Duodenal mucosa (tissue), 2 donors: ENCODE data around the gene TMEM41B.
"Not testable (repeated sequence)": the region's sequence is repeated elsewhere in the genome, so short reads cannot be mapped to it uniquely, and the experiment has no call there.

Experiments
- H3K27ac ChIP-seq: one replicate; pipeline ENCODE4 v1.7.0; 2013; ENCODE audit warnings: low read depth, low read length
- H3K27me3 ChIP-seq, 2 donors: one replicate each; pipeline ENCODE4 v1.7.0; 2013; ENCODE audit warnings: low read length in 2 of 2, control low read depth in 1 of 2; ENCODE audit not compliant: insufficient read depth in 2 of 2, control insufficient read depth in 1 of 2
- H3K36me3 ChIP-seq, 2 donors: one replicate each; pipeline ENCODE4 v1.7.0; 2013; ENCODE audit warnings: low read length in 2 of 2, control low read depth in 1 of 2; ENCODE audit not compliant: insufficient read depth in 2 of 2, control insufficient read depth in 1 of 2
- H3K4me1 ChIP-seq, 2 donors: one replicate each; pipeline ENCODE4 v1.7.0; 2013; ENCODE audit warnings: low read length in 2 of 2, control low read depth in 1 of 2; ENCODE audit not compliant: insufficient read depth in 2 of 2, control insufficient read depth in 1 of 2
- H3K4me3 ChIP-seq, 2 donors: one replicate each; pipeline ENCODE4 v1.7.0; 2013; ENCODE audit warnings: low read length in 2 of 2, low read depth in 1 of 2
- H3K9ac ChIP-seq, 2 donors: one replicate each; pipeline ENCODE4 v1.7.0; 2013; ENCODE audit warnings: low read length in 2 of 2, low read depth in 1 of 2
- H3K9me3 ChIP-seq, 2 donors: one replicate each; pipeline ENCODE4 v1.7.0; 2013; ENCODE audit warnings: low read length in 2 of 2, control low read depth in 1 of 2; ENCODE audit not compliant: control insufficient read depth in 1 of 2

TMEM41B gene

GRCh38 chr11:9332655-9333054, 18.3 kb upstream of the TMEM41B start:
- Histone ChIP-seq H3K36me3 (no peaks in the 10 kb centered on the region), H3K4me3 (no peak overlapping the region), H3K9ac (no peak overlapping the region), H3K4me1 (no peaks in the 10 kb centered on the region), H3K27me3 (no peaks in the 10 kb centered on the region), H3K27ac (no peak overlapping the region), H3K9me3 (no peaks in the 10 kb centered on the region)

GRCh38 chr11:9330387-9331384, 16.3 kb upstream of the TMEM41B start:
- Histone ChIP-seq H3K27ac (no peak overlapping the region), H3K36me3 (no peaks in the 10 kb centered on the region), H3K4me3 (no peak overlapping the region), H3K9ac (no peak overlapping the region), H3K9me3 (no peaks in the 10 kb centered on the region), H3K27me3 (no peaks in the 10 kb centered on the region), H3K4me1 (no peaks in the 10 kb centered on the region)

- no peak overlapping the region for H3K4me3 ChIP-seq
- H3K9ac ChIP-seq: no peak overlapping the region
- no peaks in the 10 kb centered on the region for H3K27me3 ChIP-seq
- no peak overlapping the region for H3K27ac ChIP-seq
- H3K36me3 ChIP-seq: no peaks in the 10 kb centered on the region
- H3K9me3 ChIP-seq: no peaks in the 10 kb centered on the region
- H3K4me1 ChIP-seq: peaks cover 3 to 12% of the 10 kb centered on the region in 2 donors
Measured at GRCh38 chr11:9320047-9320446, 5.7 kb upstream of the TMEM41B start.

- H3K36me3 ChIP-seq, H3K27me3 ChIP-seq, H3K27ac ChIP-seq, H3K4me3 ChIP-seq, H3K9me3 ChIP-seq, H3K9ac ChIP-seq: not testable (repeated sequence)
- H3K4me1 ChIP-seq: peaks cover 3 to 16% of the 10 kb centered on the region in 2 donors
Measured at GRCh38 chr11:9319377-9320001, 5.1 kb upstream of the TMEM41B start.

- not testable (repeated sequence) for H3K9ac ChIP-seq, H3K36me3 ChIP-seq, H3K9me3 ChIP-seq, H3K4me3 ChIP-seq, H3K27me3 ChIP-seq, H3K27ac ChIP-seq
- peaks cover 3 to 16% of the 10 kb centered on the region in 2 donors for H3K4me1 ChIP-seq
Measured at GRCh38 chr11:9318442-9319376, 4.3 kb upstream of the TMEM41B start.

GRCh38 chr11:9316334-9316733, 1.9 kb upstream of the TMEM41B start:
- no peaks in the 10 kb centered on the region for H3K36me3 ChIP-seq
- peaks cover 19 to 32% of the 10 kb centered on the region in 2 donors for H3K4me1 ChIP-seq
- no peak overlapping the region for H3K4me3 ChIP-seq
- no peaks in the 10 kb centered on the region for H3K9me3 ChIP-seq
- no peak overlapping the region for H3K27ac ChIP-seq
- no peak overlapping the region for H3K9ac ChIP-seq
- H3K27me3 ChIP-seq: no peaks in the 10 kb centered on the region

GRCh38 chr11:9315078-9315688, 790 bp upstream of the TMEM41B start:
- H3K9ac ChIP-seq: peak overlapping the region; percentile 73 to 86
- peak overlapping the region; percentile 74 for H3K27ac ChIP-seq
- H3K36me3 ChIP-seq: peaks cover 0 to 3% of the 10 kb centered on the region in 2 donors
- H3K4me3 ChIP-seq: peak overlapping the region; percentile 77 to 85
- H3K27me3 ChIP-seq: no peaks in the 10 kb centered on the region
- H3K4me1 ChIP-seq: peaks cover 19 to 33% of the 10 kb centered on the region in 2 donors
- no peaks in the 10 kb centered on the region for H3K9me3 ChIP-seq

- Histone ChIP-seq H3K27ac (peak overlapping the region; percentile 88), H3K4me3 (peak overlapping the region; percentile 77 to 96), H3K9ac (peak overlapping the region; percentile 93 to 97), H3K4me1 (peaks cover 19 to 33% of the 10 kb centered on the region in 2 donors), H3K27me3 (no peaks in the 10 kb centered on the region), H3K9me3 (no peaks in the 10 kb centered on the region), H3K36me3 (peaks cover 0 to 3% of the 10 kb centered on the region in 2 donors)
Measured at GRCh38 chr11:9313648-9314290, 624 bp downstream of the TMEM41B start.

GRCh38 chr11:9310485-9311090, 3.8 kb downstream of the TMEM41B start:
- Histone ChIP-seq H3K4me1 (peaks cover 15 to 25% of the 10 kb centered on the region in 2 donors), H3K9ac (no peak overlapping the region), H3K27me3 (no peaks in the 10 kb centered on the region), H3K36me3 (peaks cover 0 to 3% of the 10 kb centered on the region in 2 donors), H3K9me3 (no peaks in the 10 kb centered on the region), H3K4me3 (no peak overlapping the region), H3K27ac (no peak overlapping the region)
